H7 (cell line): Measurements from ENCODE around the gene ZGPAT. TPM values are rescaled to one million over a fixed set of nuclear protein-coding genes. Genes with fewer than 3 reads are reported as not detected.

Experiments used
- DNase-seq: peaks from one replicate; pipeline ENCODE4 v3.0.0; 2012
- H3K27me3 ChIP-seq: 2 replicates; pipeline ENCODE4 v1.6.0; 2011; ENCODE audit warnings: mild to moderate bottlenecking, low read length; ENCODE audit not compliant: control insufficient read depth, insufficient read depth
- H3K36me3 ChIP-seq: replicated peaks from 2 replicates; pipeline ENCODE4 v1.5.1; 2011; ENCODE audit warnings: low read length; ENCODE audit not compliant: control insufficient read depth, insufficient read depth
- H3K4me3 ChIP-seq: 2 replicates; pipeline ENCODE4 v1.5.1; 2011; ENCODE audit warnings: low read depth, mild to moderate bottlenecking, control low read depth, low read length, moderate library complexity; ENCODE audit not compliant: insufficient read depth
- total RNA-seq: library from RNA; depleted of rRNA; stranded (reverse); fragments of >200 nt; shearing (Covaris generic); gene quantifications from 2 replicates; pipeline ENCODE4 v1.2.3, GENCODE V29; 2014

Gene ZGPAT
- total RNA-seq, 1 experiment from 2014 or later, result 52.0 TPM

GRCh38 chr20:63744574-63745423, 37.0 kb downstream of the ZGPAT start:
- H3K36me3 ChIP-seq, result peaks cover 1% of the 10 kb centered on the region; the same call in 1 of the 2 replicates
- H3K27me3 ChIP-seq, result no peaks in the 10 kb centered on the region
- DNase-seq, result peak; percentile 64
- H3K4me3 ChIP-seq, result no peak overlapping the region

GRCh38 chr20:63745424-63745805, 37.6 kb downstream of the ZGPAT start:
- peak; percentile 78 for DNase-seq
- H3K27me3 ChIP-seq, result no peaks in the 10 kb centered on the region
- H3K4me3 ChIP-seq, result no peak overlapping the region
- peaks cover 1% of the 10 kb centered on the region; the same call in 1 of the 2 replicates for H3K36me3 ChIP-seq

DNA sequence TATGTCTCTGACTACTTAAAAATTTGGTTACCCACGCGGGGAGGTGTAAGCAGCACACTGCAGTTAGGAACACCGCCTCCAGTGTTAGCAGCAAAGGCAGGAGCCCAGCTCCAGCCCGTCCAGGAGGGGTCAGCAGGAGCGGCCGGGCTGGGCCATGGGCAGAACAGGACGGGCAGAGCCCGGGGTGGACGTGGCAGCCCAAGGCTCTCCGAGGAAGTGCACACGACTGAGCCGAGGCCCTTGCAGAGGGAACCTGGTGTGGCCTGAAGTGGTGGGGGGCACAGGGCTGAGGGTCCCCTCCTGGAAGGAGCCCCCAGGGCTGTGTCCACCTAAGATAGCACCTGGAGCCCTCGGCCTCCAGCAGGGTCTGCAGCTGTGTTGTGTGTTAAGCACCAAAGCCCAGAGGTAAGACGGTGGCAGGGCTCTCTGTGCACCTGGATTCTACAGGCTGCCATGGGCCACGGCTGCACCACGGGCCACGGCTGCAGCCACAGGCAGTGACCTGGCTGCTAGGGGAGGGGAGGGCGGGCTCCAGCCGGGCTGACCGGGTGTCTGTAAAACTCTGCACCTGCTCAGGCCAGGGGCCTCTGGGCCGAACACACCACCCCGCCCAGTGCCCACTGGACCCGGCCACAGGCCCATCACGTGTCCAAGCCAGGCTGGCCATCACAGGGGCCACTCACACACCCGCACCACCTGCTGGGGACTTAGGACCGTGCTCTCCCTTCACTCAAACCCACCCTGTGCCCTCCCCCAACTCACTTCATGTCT, 38.3 kb downstream of the ZGPAT start:
- no peaks in the 10 kb centered on the region for H3K27me3 ChIP-seq
- H3K4me3 ChIP-seq, result no peak overlapping the region
- H3K36me3 ChIP-seq, result peaks cover 1% of the 10 kb centered on the region; the same call in 1 of the 2 replicates
- DNase-seq, result peak; percentile 68

DNA sequence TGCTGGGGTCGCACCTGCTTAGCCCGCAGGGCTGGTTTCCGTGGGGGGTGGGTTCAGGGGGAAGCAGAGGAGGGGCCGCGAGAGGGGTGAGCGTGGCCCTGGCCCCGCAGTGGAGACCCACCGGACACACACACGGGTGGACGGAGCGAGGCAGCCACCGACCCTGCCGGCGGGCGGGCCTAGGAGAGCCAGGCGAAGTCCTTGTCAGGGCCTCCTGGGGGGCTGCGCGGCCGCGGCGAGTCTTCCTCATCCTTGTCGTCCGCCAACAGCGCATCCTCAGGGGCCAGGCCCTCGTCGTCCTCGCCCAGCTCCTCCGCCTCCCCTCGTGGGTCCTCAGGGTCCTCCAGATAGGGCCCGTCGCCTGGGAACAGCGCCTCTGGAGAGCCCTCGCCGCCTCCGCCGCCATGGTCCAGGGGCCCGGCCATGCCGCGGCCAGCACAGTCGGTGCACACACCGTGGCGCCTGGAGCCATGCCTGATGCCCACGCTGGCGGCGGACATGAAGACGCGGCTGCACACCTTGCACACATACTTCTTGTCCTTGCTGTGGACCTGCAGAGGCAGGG, 39.0 kb downstream of the ZGPAT start:
- DNase-seq, result peak; percentile 71
- Histone ChIP-seq H3K4me3 (no peak overlapping the region), H3K36me3 (peaks cover 1% of the 10 kb centered on the region; the same call in 1 of the 2 replicates), H3K27me3 (no peaks in the 10 kb centered on the region)

DNA sequence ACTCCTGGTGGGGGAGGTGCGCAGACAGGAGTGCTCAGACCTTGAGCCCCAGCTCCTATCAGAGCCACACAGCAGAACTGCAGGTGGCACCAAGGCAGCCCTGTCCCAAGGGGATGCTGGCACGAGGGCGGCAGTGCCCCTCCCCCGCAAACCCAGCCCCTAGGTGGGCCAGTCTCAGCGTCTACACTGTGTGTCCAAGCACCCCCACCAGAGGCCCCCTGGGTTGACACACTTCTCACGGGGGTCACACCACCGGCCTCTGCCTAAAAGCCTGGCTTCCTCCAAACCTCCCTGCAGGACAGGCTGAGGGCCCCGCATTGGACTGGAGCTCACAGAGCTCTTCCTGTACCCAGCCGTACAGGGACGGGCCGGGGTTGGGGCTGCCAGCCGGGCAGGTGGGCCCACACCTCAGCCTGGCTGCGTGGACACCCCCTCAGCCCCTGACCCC, 39.8 kb downstream of the ZGPAT start:
- Histone ChIP-seq H3K27me3 (no peaks in the 10 kb centered on the region), H3K4me3 (no peak overlapping the region), H3K36me3 (peaks cover 1% of the 10 kb centered on the region; the same call in 1 of the 2 replicates)
- peak; percentile 81 for DNase-seq

DNA sequence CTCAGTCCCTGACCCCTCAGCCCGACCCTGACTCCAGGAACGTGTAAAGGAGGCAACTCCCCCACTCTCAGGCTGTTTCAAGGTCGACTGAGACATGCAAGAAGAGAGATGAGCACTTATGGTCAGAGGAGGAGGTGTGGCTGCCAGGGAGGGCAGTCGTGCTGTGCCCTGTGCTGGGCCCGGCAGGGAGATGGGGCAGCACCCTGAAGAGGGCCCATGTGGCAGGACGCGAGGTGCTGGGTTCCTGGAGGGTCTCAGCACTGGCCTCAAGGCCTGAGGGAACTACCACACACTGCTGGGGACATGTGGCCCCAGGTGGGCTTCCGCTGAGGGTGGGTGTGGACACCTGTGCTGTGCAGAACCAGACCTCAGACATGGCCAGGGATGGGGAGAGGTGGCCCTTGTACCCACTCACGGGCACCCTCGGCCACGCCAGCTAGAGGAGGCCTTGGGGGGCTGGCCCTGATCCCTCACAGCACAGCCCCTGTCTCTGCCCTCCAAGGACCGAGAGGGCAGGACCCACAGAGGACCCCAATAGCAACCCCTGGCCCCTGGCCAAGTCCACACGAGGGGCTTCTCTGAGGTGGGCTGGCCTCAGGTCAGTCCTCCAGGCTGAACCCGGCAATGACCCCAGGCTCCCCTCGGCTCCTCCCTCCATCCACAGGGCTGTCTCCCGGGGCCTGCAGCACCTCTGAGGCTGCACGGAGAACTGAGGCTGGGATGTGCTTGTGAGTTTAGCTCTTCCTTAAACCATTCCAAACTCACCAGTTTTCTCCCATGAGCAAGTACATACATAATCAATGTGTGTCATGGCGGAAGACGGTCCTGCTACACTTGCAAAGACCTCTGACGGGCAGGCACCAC, 40.5 kb downstream of the ZGPAT start:
- Histone ChIP-seq H3K27me3 (no peaks in the 10 kb centered on the region), H3K36me3 (peaks cover 1% of the 10 kb centered on the region; the same call in 1 of the 2 replicates), H3K4me3 (no peak overlapping the region)
- DNase-seq, result peak; percentile 65

GRCh38 chr20:63748934-63749270, 41.1 kb downstream of the ZGPAT start:
- peak; percentile 53 for DNase-seq
- no peak overlapping the region for H3K4me3 ChIP-seq
- H3K27me3 ChIP-seq, result no peaks in the 10 kb centered on the region
- peaks cover 1% of the 10 kb centered on the region; the same call in 1 of the 2 replicates for H3K36me3 ChIP-seq

- DNase-seq, result peak; percentile 59
- Histone ChIP-seq H3K27me3 (no peaks in the 10 kb centered on the region), H3K4me3 (no peak overlapping the region), H3K36me3 (peaks cover 1% of the 10 kb centered on the region; the same call in 1 of the 2 replicates)
Measured at GRCh38 chr20:63749597-63750508, 42.0 kb downstream of the ZGPAT start.

DNA sequence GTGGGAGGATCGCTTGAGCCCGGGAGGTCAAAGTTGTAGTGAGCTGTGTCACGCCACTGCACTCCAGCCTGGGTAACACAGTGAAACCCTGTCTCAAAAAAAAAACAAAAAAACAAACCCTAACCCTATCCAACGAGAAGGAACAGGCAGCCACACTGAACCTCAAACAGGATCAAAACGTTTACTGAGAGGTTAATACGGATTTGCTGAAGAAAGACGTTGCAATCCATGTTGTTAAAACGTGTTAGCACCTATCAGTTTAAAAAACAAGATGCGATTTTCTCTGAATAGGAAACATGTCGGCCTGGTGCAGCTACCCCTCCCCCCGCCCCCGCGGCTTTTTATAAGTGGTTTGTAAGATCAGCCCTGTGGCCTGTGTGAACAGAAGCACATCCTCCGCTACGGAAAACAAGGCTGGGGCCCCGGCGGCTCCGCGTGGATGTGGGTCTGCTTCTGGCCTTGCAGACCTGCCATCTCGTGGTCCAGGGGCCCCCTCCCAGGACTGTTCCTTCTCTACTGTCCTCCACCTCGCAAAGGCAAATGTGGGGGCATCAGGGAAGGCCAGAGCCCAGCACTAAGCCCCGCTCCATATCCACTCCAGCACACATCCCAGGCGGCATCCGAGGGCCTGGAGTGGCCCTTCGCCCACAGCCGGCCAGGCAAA, 43.1 kb downstream of the ZGPAT start:
- DNase-seq, result peak; percentile 81
- Histone ChIP-seq H3K4me3 (no peak overlapping the region), H3K36me3 (peaks cover 1% of the 10 kb centered on the region; the same call in 1 of the 2 replicates), H3K27me3 (no peaks in the 10 kb centered on the region)

DNA sequence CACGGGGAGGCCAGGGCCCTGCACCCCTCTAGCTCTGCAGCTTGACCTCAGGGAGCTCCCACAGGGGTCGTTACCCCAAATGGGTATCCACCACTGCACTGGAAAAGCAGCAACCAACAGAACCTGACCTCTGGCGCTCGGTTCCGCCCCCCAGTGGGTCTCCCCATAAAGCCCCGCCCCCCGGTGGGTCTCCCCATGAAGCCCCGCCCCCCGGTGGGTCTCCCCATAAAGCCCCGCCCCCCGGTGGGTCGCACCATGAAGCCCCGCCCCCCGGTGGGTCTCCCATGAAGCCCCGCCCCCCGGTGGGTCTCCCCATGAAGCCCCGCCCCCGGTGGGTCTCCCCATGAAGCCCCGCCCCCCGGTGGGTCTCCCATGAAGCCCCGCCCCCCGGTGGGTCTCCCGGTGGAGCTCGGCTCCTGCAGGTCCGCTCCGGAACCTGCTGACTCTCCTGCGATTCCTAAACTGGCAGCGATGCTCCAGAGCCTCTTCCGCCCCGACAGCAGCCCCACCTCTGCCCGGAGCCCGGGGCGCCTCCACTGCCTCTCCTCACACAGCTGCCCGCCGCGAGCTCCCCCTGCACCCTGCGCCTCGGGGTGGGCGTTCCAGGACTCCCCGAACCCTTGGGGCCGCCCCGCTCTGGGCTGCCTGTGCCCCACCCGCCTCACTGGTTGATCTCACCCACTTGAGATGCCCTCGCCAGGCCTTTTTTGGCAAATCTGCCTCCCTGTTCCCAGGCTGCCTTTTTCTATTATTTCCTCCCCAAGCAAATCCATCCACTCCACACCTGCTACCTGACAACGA, 43.8 kb downstream of the ZGPAT start:
- no peaks in the 10 kb centered on the region; the same call in 1 of the 2 replicates for H3K36me3 ChIP-seq
- H3K4me3 ChIP-seq, result no peak overlapping the region
- DNase-seq, result peak; percentile 84
- H3K27me3 ChIP-seq, result no peaks in the 10 kb centered on the region

- Histone ChIP-seq H3K36me3 (no peaks in the 10 kb centered on the region; the same call in 1 of the 2 replicates), H3K27me3 (no peaks in the 10 kb centered on the region), H3K4me3 (no peak overlapping the region)
- peak; percentile 83 for DNase-seq
Measured at GRCh38 chr20:63752411-63753101, 44.7 kb downstream of the ZGPAT start.

DNA sequence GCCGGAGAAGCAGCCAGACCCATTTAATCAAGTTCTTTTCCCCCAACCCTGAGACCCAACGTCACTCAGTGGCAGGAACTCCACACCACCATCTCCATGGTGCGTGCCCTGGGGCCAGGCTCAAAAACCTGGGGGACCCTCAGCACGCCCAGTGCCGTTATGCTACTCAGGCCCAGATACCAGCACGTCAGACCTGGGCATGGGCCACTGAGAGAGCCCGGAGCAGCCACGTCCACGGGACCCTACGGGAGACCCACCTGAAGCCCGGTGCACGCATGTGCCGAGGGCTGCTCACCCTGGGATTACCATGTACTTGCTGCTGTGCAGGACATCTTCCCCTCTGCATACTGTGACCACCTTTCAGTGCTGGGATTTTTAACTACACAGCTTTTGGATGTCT, 45.5 kb downstream of the ZGPAT start:
- DNase-seq, result peak; percentile 45
- Histone ChIP-seq H3K27me3 (no peaks in the 10 kb centered on the region), H3K4me3 (no peak overlapping the region), H3K36me3 (no peaks in the 10 kb centered on the region; the same call in 1 of the 2 replicates)
